IPS-NIHi7 (cell line): ENCODE data around the gene UBE2I.
"Not testable (repeated sequence)": the region's sequence is repeated elsewhere in the genome, so short reads cannot be mapped to it uniquely, and the experiment has no call there.

Experiments used
- DNase-seq: peaks from one replicate; pipeline ENCODE4 v3.0.0; 2012; ENCODE audit warnings: mixed read lengths; ENCODE audit errors: extremely low spot score

UBE2I gene

GRCh38 chr16:1277617-1278282, 31.7 kb upstream of the UBE2I start:
- DNase-seq = no peak

GRCh38 chr16:1278477-1278876, 31.0 kb upstream of the UBE2I start:
- DNase-seq = no peak

DNA sequence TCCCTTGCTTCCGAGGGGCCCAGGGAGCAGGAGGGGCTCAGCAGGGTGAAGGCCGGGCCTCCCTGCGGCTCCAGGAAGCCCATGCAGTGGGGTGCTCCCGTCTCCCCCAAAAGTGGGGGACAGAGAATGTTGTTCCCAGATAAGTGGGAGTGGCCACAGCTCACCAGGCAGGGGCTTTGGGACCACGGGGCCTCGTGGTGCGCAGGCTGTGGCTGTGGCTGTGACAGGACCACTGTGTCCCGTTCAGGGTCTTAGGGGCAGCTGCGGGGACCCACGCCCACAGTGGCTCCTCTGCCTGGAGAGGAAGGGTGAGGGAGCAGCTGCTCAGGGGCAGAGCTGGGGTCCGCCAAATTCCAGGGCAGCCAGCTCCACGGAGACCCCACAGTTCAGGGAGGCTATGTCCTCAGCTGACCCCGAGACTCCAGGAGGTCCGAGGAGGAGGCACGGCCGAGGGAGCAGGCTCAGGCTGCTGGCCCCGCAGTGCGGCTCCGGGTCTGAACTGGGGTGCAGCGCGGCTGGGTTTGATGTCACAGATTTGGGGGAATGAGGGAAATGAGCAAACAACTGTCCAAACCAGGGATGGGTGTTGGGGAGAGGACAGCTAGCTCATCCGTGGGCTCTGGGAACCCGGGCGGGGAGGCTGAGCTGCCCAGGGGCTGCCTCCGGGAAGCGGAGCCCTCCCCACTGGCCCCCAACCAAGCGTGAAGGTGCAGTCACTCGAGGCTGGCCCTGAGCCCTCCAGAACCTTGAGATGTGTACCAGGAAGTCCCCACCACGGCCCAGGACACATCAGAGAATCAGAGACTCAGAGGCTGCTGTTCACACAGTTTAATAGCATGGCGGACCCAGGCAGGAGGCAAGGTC, 30.1 kb upstream of the UBE2I start:
- no peak for DNase-seq

GRCh38 chr16:1279945-1280589, 29.4 kb upstream of the UBE2I start:
- DNase-seq = no peak

GRCh38 chr16:1280783-1281182, 28.7 kb upstream of the UBE2I start:
- DNase-seq = no peak

GRCh38 chr16:1281517-1281916, 27.9 kb upstream of the UBE2I start:
- DNase-seq = no peak

DNA sequence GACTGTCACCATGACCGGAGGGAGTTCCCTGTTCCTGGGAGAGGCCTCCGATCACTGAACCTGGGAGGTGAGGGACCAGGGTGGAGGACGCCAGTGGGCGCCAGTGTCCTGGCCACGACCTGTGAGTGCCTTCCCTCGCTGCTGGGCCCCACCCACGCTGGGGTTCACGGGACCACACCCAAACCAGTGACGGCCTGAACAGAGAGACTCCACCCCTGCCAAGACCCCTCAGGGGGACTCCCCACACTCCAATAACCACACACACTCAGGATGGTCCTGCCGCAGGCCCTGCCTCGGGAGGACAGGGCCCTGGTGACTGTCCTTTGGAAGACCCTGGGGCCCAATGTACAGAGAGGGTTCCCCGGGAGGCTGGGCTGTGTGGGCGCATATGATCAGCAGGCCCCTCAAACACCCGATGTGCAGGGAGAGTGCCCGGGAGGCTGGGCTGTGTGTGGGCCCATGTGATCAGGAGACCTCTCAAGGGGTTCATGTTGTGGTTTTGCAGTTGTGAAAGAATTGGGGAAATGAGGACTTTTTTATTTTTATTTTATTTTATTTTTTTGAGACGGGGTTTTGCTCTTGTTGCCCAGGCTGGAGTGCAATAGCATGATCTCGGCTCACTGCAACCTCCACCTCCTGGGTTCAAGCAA, 27.0 kb upstream of the UBE2I start:
- DNase-seq = no peak

GRCh38 chr16:1283296-1283695, 26.1 kb upstream of the UBE2I start:
- no peak for DNase-seq

GRCh38 chr16:1283996-1284616, 25.3 kb upstream of the UBE2I start:
- DNase-seq = no peak

- DNase-seq = no peak
Measured at GRCh38 chr16:1285669-1286512, 23.5 kb upstream of the UBE2I start.

DNA sequence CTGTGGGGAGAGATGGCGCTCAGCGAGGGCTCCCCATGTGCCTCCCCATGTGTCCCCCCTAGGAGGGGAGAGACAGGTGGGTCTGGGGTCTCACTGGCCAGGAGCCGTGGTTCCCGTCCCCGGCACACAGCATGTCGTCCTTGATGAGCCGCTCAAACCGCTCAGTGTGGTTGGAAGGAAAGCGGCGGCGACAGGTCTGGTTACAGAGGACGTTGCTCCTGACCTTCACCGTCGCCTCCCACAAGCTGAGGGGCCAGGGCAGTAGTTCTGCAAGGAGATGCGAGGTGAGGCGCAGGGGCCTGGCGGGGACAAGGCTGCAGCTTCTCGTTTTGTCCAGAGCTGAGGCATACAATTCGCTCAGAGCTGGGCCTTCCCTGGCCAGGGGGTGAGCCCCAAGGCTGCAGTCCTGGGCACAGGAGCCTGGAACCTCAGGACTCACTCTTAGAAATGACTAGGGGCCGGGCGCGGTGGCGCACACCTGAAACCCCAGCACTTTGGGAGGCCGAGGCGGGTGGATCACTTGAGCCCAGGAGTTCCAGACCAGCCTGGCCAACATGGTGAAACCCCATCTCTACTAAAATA, 22.8 kb upstream of the UBE2I start:
- no peak for DNase-seq

DNA sequence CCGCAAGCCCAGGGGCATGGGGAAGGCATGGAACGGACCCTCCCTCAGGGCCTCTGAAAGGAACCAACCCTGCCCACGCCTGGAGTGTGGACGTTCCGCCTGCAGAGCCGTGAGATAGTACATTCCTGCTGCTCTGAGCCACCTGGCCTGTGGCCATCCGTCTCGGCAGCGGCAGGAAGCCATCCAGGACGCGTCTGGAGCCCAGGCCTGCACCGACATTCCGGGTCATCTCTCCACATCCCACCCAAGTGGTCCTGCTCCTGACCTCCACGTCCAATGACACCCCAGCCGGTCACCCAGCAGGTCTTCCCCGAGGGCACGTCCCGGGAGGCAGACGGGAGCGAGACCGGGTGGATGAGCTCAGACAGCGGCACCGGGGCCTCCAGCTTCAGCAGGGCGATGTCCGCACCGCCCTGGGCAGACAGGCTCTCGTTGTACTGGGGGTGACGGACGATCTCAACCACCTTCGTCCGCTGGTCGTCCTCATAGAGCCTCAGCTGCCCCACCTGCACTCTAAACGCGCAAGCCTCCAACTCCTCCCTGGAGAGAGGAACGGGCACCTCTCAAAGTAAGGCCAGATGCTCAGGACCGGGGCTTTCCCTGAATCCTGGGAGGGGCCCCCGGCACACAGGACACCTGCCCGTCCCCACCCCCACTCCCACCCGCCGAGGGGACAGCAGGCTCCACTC, 21.3 kb upstream of the UBE2I start:
- no peak for DNase-seq

- DNase-seq = peak; percentile 61
Measured at GRCh38 chr16:1288813-1289476, 20.5 kb upstream of the UBE2I start.

- no peak for DNase-seq
Measured at GRCh38 chr16:1289477-1289866, 20.0 kb upstream of the UBE2I start.

GRCh38 chr16:1290063-1290501, 19.4 kb upstream of the UBE2I start:
- no peak for DNase-seq

- DNase-seq = no peak
Measured at GRCh38 chr16:1290860-1291575, 18.4 kb upstream of the UBE2I start.

DNA sequence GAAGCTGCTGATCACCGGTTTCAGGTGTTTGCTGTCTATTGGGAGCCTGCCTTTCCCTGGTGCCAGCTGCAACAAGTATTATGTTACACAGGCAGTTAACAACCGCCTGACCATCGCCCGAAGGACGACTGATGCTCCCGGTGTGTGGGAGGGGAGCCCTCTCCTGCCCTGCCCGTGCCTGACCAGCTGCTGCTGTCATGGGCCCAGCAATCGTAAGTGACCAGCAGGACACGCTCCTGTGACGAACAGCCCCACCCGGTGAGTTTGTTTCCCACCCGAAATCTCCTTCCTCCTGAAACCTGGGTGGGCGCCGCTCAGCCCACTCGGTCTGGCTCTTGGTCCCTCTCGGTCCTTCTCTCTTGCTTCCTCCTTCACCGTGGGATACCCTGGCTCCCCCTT, 17.9 kb upstream of the UBE2I start:
- no peak for DNase-seq

GRCh38 chr16:1292208-1292607, 17.2 kb upstream of the UBE2I start:
- DNase-seq = not testable (repeated sequence)

- DNase-seq = not testable (repeated sequence)
Measured at GRCh38 chr16:1292808-1293207, 16.6 kb upstream of the UBE2I start.
